ENCODE results near the gene MED10. TPM values are rescaled to one million over a fixed set of nuclear protein-coding genes. Genes with fewer than 3 reads are reported as not detected.
A peak's percentile ranks its signal among the peaks of the same experiment; 100 is the strongest.

Gene MED10
- polyA plus RNA-seq (2013, experiment 1 of 2; ENCODE audit: insufficient read length), result 53.9 TPM
- 51.0 TPM for polyA plus RNA-seq (2013, experiment 2 of 2; ENCODE audit: insufficient read length)

- DNase-seq, result peak; percentile 94
Observed at GRCh38 chr5:6377905-6378765, at the start of gene MED10. Gene MED10 (minus strand): TSS chr5:6378547. CDS start chr5:6378483, 64 bp downstream.

- DNase-seq, result peak; percentile 33
Observed at GRCh38 chr5:6427694-6428093, 49.3 kb upstream of the MED10 start.

GRCh38 chr5:6424700-6425099, 46.4 kb upstream of the MED10 start:
- no peak for DNase-seq

- no peak for DNase-seq
Observed at GRCh38 chr5:6424110-6424659, 45.8 kb upstream of the MED10 start.

GRCh38 chr5:6423327-6424109, 45.2 kb upstream of the MED10 start:
- DNase-seq, result no peak

- peak; percentile 44 for DNase-seq
Observed at GRCh38 chr5:6419340-6419852, 41.0 kb upstream of the MED10 start.

- no peak for DNase-seq
Observed at GRCh38 chr5:6418679-6419276, 40.4 kb upstream of the MED10 start.

- no peak for DNase-seq
Observed at GRCh38 chr5:6417657-6418056, 39.3 kb upstream of the MED10 start.

- peak; percentile 37 for DNase-seq
Observed at GRCh38 chr5:6412811-6413210, 34.5 kb upstream of the MED10 start.

- DNase-seq, result no peak
Observed at GRCh38 chr5:6411141-6411540, 32.8 kb upstream of the MED10 start.

- DNase-seq, result no peak
Observed at GRCh38 chr5:6410421-6410820, 32.1 kb upstream of the MED10 start.

GRCh38 chr5:6408627-6409446, 30.5 kb upstream of the MED10 start:
- DNase-seq, result no peak

- no peak for DNase-seq
Observed at GRCh38 chr5:6408260-6408596, 29.9 kb upstream of the MED10 start.

- no peak for DNase-seq
Observed at GRCh38 chr5:6407558-6408259, 29.4 kb upstream of the MED10 start.

- DNase-seq, result no peak
Observed at GRCh38 chr5:6405591-6405990, 27.2 kb upstream of the MED10 start.

GRCh38 chr5:6404129-6404528, 25.8 kb upstream of the MED10 start:
- DNase-seq, result peak; percentile 94

GRCh38 chr5:6403416-6403815, 25.1 kb upstream of the MED10 start:
- DNase-seq, result no peak

- peak; percentile 86 for DNase-seq
Observed at GRCh38 chr5:6402939-6403338, 24.6 kb upstream of the MED10 start.

GRCh38 chr5:6401410-6401809, 23.1 kb upstream of the MED10 start:
- no peak for DNase-seq

GRCh38 chr5:6399980-6400910, 21.9 kb upstream of the MED10 start:
- DNase-seq, result peak; percentile 92
